Hepatic stellate cell (primary cell): ENCODE data around the gene DIPK1C.
"Not testable (repeated sequence)": the region's sequence is repeated elsewhere in the genome, so short reads cannot be mapped to it uniquely, and the experiment has no call there.

Experiments used
- DNase-seq: peaks from one replicate; pipeline ENCODE4 v3.0.0; 2011; ENCODE audit warnings: low spot score

The DIPK1C gene

DNA sequence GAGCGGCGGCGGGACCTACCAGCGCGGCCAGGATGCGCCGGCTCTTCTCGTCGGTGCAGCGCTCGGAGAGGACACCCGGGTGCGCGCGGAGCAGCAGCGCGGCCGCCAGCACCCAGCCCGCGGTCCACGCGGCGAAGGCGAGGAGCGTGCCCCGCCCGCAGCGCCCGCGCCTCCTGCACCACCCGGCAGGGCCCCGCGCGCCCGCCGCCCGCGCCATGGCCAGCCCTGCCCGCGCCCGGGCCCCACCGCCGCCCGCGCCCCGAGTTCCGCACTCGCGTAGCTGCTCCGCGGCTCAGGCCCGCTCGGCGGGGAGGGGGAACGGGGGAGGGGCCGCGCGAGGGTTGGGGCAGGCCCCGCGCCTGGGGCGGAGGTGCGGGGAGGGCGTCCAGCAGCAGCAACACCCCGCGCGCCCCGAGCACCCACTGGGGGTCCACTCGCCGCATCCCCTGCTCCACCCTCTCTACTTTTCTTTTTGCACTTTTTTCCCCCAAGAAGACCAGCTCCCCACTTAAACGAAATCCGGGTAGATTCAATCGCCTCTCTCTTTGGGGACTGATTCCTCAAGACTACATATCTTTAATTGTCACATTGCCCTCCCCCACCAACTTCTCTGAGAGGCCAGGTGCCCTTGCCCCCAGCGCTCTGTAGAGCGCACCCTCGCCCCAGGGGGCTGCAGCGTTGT is at the start of gene DIPK1C:
Gene DIPK1C (minus strand): TSS at position 266 of the 682 bp plus-strand sequence. CDS start 49 bp downstream, at position 217.
- DNase-seq, result no peak

DNA sequence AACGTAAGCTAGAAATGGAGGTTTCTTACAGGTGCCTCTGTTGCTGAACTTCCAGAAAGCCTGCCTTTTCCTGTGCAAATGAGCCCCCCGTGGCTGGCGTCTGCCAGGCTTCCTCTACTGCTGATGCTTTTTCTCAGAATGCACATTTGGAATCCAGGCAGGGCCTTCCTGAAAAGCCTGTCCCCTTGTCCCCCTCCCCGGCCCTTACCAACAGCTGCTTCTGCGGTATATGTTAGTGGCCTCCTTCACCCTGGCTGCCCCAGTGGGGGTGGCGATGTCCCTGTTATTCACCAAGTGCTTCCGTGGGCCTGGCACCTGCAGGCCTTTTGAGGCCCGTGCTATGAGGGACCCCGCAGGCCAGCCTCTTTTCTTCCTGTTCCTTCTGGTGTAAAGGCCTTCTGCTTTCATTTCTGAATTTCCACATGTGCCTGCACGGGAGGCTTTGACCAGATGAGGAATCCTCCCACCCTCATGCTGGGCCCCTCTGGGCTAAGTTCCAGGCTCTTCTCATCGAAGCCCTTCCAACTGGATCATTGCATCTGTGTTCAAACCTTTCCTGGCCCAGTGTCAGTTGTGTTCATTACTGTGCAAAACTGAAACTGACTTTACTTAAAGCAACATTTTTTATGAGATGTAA is 49.5 kb upstream of the DIPK1C start:
- no peak for DNase-seq

DNA sequence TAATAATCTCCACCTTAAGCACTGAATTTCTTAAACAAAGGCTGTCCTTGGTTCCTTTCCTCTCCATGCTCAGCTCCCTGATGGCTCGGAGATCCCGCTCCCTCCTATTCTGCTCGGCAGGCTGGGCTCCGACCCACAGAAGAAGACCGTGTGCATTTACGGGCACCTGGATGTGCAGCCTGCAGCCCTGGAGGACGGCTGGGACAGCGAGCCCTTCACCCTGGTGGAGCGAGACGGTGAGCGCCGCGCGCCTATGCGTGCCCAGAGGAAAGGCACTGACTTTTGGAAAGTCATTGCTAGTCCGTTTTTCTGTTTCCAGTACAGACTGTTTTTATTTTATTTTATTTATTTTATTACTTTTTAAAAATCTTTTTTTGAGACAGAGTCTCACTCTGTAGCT is 48.7 kb upstream of the DIPK1C start:
- no peak for DNase-seq

DNA sequence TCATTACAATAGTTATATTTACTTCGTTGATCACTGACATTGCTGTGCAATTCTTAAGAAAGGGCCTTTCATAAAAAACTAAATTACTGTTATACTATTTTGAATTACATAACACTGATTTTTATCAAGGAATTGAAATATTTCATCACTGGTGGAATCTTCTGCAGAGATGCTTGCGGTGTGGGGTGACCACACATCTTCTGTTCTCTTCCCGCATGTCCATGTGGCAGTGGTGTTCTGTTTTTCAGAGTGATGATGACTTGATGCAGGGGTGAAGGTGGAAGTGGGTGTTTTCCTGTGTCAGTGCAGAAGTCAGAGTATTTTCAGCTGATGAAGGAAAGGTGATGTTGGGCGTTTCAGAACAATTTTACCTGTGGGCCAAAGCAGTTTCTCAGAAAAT is 46.0 kb upstream of the DIPK1C start:
- DNase-seq, result no peak

DNA sequence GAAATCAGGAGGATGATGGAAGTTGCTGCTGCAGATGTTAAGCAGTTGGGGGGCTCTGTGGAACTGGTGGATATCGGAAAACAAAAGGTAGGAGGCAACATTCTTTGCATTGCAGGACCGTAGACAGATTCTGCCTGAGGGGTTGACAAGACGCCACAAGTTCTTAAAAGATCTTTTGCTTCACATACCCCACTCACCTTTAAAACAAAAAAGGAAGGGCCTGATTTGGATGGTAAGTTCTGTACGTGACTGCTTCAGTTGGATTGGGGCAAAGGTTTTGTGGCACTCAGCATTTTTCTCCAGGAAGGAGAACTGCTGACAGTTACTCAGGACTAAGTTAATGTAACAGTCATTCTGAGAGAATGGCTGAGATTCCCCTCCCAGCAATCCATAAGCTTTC is 44.3 kb upstream of the DIPK1C start:
- no peak for DNase-seq

DNA sequence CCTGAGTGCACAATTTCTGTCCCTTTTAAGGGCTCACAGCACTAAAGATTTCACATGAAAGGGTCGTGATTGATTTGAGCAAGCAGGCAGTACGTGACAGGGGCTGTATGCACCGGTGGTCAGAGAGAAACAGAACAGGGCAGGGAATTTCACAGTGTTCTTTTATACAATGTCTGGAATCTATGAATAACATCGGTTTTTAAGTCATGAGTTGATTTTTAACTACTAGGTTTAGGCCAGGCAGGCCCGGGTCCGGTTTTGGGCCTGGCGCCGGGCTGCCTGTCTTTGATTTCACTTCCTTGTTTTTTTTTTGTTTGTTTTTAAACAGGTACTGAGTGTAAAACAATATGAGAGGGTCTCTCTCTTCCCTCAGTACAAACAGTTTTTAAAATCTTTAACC is 43.7 kb upstream of the DIPK1C start:
- not testable (repeated sequence) for DNase-seq

DNA sequence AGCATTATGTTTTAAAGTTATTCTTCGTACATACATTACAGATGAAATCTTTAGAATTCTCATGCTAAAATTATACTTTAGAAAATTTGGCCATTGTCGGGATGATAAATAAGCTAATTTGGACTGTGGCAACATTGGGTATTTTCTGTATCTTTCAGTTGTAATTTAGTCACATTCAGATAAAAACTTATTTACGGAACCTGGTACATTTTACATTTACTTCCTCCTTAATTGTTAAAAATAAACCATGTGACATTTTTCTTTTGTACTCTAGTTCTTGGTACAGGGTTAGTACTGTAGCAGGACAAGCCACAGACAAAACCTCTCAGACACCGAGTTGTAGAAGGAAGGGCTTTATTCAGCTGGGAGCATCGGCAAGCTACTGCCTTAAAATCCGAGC is 43.3 kb upstream of the DIPK1C start:
- no peak for DNase-seq

DNA sequence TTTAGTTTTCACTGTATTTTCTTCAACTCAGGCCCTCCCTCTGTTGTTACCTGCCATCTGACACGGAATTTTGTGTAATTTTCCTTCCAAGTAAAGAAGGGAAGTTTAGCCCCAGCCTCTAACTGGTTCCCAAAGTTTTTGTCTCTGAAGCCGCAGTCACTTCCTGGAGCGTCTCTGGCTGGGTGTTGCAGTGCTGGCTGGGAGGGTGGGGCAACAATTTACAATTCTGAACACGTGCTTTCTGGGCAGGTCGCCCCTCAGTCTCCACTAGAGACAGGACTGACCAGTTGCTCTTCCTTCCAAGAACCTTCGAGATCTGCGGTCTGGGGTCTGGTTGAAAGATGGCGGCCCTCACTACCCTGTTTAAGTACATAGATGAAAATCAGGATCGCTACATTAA is 42.5 kb upstream of the DIPK1C start:
- peak; percentile 64 for DNase-seq

DNA sequence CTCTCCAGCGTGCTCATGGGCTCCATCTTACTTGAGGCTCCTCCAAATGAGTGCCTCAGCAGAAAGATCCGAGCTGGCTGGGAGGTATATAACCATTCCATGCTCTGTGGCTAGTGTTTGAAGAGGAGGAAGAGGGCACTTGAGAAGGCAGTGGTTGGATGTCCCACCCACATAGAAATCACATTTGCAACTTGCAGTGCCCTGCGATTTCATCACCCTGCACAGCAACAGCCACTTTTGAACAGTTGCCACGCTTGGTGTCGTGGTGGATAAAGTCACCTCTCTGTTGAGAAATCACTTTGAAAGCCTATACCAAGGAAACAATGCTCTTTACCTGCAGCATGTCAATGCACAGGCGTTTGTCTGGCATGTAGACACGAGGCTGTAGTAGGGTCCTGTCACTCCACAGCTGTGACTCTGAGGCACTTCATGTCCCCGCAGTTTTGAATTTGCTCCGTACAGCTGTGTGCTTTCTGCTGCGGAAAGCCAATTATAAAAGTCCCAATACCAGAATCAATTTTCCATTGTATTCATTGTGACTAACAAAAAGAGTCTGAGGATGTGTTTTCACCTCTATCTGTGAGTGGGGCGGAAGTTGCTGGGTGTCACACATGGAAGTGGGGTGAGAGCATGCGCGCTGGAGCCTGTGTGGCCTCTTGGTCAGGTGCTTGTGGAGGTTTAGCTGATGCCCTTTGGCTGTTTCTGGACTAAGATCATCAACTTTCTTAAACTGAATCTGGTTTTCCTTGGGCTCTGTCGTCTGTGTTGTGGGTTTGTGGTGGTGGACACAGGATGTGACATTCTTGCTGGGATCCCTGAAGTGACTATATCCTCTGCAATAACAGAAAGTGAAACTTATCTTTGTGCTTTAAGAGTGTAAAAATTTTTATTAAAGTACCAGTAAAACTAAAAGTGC is 41.9 kb upstream of the DIPK1C start:
- DNase-seq, result peak; percentile 47

DNA sequence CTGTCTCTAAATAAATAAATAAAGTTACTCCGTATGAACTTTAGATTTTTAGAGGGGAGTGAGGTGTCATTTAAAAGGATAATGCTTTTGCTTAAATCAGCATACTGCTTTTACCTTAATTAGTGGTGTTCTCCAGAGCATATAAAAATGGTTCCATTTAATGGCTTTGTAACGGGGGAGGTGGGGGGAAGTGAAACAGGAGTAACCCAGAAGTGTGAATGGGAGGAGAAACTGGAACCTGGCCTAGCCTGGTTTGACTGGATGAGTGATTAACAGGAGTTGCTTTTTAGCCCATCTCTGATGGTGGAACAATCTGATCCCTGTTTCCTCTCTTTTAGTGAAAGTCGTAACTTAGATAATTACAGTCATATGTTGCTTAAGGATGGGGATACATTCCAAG is 40.7 kb upstream of the DIPK1C start:
- no peak for DNase-seq

DNA sequence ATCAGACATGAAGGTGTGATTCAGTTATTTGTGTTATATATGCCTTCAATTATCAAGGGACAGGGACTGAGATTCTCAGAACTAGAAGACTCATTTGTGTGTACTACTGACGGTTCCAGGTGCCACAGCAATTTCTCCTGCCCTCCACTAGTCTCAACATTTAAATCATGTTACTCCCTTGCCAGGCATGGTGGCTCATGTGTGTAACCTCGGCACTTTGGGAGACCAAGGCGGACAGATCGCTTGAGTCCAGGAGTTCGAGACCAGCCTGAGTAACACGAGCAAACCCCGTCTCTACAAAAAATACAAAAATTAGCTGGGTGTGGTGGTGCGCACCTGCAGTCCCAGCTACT is 40.2 kb upstream of the DIPK1C start:
- DNase-seq, result no peak

DNA sequence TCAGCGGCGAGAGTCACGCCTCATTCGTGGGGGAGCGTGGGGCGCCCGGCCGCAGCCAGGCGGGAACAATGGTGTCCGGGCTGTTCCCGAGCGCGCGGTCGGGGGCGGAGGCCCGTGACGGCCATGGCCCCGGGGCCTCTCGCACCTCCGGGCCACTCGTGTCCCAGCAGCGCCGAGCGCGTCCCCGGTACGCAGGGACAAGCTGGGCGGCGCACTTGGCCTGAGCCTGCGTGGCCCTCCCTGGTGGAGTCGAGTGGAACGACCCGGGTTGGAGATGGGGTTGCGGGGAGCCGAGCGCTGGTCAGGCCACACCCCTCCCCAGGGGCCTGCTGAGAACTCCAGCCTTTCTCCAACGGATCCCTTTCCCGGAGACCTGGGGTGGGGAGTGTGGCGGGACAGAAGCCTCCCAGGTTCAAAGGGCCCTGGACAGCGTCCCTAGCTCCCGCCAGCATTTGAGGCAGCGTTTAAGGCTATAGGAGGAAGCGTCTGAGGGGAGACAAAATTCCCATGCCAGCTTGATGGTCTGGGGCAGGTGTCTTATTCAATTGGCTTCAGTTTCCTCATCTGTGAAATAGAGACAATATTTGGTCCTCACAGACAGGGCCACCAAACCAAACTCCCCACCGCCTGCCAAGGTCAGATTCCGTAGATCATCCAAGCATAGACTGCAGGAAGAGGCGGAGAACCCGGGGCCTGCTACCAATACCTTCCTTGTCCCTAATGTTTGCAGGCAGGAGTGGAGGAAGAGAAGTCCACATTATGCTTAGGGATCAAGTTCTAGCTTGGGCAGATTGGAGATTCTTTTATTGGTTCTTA is 39.6 kb upstream of the DIPK1C start:
- DNase-seq, result peak; percentile 72

DNA sequence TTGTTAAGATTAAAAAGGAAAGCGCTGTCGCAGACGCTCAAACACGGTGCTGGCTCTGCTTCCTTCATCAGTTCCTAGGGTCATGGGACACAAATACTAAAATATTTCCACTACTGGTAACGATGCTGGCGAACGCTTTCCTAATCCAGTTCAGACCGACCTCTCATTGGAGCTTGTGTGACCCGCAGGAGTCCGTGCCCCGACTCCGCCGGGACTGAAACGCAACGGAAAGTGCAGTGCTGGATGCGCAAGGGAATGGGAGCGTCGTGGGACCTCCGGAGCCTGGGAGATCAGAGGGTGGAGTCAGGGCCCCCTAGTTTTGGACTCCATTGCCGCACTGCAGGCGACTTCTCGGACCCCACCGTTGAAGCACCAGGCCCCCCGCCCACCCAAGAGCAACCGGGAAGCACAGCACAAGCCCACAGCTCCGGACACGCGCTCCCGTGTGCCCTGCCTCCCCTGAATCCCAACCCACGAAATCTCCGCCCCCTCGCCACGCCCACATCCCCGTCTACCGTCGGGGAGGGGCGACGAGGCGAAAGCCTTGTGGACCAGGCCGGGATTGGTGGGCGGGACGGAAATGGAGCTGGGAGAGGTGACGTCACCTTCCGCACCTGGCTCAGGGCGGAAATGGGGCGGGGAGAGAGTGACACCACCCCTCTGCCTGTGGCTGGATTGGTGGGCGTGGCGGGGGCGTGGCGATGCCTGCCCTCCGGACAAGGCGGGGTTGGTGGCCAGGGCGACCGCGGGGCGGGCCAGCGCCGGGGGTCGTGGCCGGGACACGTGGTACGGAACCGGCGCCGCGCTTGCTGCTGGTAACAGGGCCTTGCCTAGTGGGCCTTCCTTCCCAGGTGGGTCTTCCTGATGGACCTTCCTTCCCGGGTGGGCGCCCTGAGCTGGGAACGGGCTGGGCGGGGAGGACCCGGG is 38.7 kb upstream of the DIPK1C start, which contains the start of gene CNDP2:
Gene CNDP2 (plus strand): TSS at position 783 of the 927 bp plus-strand sequence. CDS start 3,611 bp downstream, outside the sequence.
- peak; percentile 98 for DNase-seq

DNA sequence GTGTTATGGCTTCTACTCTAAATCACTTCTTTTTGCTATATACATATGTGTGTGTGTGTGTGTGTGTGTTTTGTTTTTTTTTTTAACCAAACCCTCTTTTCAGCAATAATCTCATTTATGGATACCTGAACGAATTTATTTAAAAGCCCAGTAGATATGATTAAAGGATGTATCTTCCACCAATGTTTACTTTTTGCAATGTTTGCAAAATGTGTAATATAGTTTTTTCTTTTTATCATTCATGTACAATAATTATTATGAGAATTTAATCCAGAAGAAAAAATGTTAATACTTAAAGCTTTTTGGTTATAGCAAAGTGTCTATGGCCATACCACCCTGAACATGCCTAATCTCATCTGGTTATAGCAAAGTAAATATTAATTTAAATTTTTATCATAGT is 37.4 kb upstream of the DIPK1C start:
- DNase-seq, result no peak

DNA sequence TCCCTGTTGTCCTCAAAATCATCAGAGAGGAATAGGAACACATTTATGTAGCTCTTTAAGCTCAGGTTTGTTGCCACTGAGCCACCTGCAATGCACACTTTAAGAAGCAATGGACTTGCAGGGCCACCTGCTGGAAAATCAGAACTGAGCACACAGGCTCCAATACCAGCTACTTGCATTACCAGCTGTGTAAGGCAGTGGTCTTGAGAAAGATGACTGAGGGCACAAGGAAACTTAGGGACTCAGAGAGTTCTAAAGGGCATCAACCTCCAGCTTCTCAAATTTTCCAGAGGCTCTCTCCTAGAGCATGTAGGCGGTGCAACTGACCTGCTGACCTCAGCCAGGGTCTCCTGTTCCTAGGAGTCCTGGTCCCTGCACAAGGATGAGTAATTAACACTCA is 36.6 kb upstream of the DIPK1C start:
- no peak for DNase-seq

DNA sequence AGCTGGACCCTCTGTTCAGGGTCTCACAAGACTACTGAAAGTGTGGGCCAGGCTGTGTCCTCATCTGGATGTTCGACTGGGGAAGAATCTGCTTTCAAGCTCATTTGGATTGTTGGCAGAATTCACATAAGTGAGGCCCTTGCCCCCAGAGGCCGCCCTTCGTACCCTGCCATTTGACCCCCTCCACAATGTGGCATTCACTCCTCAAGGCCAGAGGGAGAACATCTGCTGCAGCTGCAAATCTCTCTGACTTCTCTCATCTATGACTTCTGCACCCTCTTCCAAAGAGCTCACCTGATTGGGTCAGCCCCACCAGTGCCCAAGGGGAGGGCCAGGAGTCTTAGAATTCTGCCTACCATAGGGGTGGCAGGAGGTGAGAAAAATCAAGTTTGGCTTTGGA is 35.2 kb upstream of the DIPK1C start:
- no peak for DNase-seq

DNA sequence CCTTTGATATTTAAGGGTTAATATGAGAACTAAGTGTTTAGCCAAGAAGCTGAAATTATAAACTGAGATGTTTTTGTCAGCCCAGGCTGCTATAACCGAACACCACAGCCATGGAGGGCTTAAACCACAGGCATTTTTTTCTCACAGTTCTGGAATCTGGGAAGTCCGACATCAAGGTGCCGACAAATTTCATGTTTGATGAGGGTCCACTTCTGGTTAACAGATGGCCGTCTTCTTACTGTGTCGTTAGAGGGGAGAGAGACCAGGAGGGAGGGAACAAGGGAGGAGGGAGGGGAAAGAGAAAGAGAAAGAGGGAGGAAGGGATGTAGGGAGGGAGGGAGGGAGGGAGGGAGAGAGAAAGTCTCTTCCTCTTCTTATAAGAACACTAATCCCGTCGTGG is 32.6 kb upstream of the DIPK1C start:
- DNase-seq, result no peak

DNA sequence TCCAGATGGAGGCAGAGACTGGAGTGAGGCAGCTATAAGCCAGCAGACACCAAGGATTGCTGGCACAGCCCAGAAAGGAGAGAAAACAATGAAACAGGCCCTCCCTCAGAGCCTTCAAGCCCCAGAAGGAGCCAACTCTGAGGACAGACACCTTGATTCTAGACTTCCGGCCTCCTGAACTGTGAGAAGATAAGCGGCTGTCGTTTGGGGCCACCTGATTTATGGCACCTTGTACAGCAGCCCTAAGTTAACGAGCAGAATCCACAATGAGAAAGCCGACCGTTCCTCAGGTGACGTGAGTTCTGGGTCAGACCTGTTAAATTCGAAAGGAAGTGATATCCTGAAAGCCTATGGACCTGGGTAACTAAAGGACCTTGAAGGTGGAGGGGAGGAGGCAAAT is 31.8 kb upstream of the DIPK1C start:
- no peak for DNase-seq

DNA sequence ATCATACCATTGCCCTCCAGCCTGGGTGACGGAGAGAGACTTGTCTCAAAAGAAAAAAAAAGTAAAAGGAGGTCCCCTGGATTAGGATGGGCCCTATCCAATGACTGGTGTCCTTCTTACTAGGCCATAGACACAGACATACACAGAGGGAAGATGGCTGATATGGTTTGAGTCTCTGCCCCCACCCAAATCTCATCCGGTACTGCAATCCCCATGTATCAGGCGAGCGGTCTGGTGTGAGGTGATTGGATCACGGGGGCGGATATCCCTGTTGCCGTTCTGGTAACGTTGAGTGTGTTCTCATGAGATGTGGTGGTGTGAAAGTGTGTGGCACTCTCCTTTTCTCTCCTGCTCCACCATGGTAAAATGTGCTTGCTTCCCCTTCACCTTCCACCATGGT is 31.2 kb upstream of the DIPK1C start:
- DNase-seq, result no peak

DNA sequence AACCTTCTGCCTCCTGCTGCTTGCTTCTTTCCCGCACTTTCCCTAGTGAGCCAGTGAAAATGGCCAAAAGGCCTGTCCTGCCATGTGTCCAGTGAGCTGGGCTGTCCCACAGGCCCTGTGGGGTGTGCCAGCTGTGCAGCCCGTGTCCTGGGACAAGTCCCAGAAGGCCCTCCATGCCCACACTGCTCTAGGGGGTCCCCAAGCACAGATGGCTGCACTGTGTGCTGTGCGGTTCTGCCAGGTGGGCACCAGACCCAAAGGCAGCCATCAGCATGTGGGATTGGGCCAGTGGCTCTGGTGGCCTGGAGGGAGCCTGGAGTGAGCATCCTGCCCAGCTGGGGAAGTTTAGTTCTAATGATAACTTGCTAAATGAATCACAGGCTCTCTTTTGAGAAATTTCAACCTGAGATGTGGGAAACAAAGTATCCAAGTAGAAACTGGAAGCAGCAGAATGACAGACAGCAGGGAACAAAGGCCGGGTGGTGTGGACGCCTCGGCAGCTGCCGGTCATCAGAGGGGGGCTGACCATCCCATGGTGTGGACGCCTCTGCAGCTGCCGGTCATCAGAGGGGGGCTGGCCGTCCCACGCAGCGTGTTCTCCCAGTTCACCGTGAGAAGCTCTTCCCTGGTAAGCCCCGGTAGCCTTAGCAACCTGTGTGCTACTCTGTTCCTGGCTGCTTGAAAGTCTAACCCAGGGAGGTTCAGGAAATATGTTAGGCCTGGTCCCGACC is 29.2 kb upstream of the DIPK1C start:
- DNase-seq, result no peak
